OCI-LY1 (cell line): ENCODE measurements around the gene FAM181B.

ENCODE experiments used
- H2AFZ ChIP-seq: fragments of 200-600 bp; sonication (generic), shearing (Covaris generic); 2 replicates; pipeline ENCODE4 v1.6.0; 2014; ENCODE audit warnings: antibody characterized with exemption, mild to moderate bottlenecking, low read length
- H3F3A ChIP-seq: fragments of 200-600 bp; sonication (generic), shearing (Covaris generic); 2 replicates; pipeline ENCODE4 v1.6.0; 2014; ENCODE audit warnings: mild to moderate bottlenecking, antibody characterized with exemption, low read length, moderate library complexity; ENCODE audit not compliant: insufficient read depth
- H3K27ac ChIP-seq: fragments of 200-600 bp; sonication (generic); 2 replicates; pipeline ENCODE4 v1.5.1; 2014; ENCODE audit warnings: low read length, mixed run types, mild to moderate bottlenecking, low read depth; ENCODE audit not compliant: poor library complexity, severe bottlenecking
- H3K27me3 ChIP-seq: fragments of 200-600 bp; sonication (generic); 2 replicates; pipeline ENCODE4 v1.6.0; 2014; ENCODE audit warnings: antibody characterized with exemption, mild to moderate bottlenecking, low read length, moderate library complexity; ENCODE audit not compliant: insufficient read depth
- H3K36me3 ChIP-seq: fragments of 200-600 bp; sonication (generic); 2 replicates; pipeline ENCODE4 v1.6.1; 2014; ENCODE audit warnings: mild to moderate bottlenecking, antibody characterized with exemption, low read length, moderate library complexity, mixed read lengths; ENCODE audit not compliant: insufficient read depth
- H3K4me1 ChIP-seq: fragments of 200-600 bp; sonication (generic); 2 replicates; pipeline ENCODE4 v1.5.1; 2014; ENCODE audit warnings: mild to moderate bottlenecking, low read length, moderate library complexity; ENCODE audit not compliant: insufficient read depth, severe bottlenecking
- H3K4me2 ChIP-seq: fragments of 200-600 bp; sonication (generic), shearing (Covaris generic); 2 replicates; pipeline ENCODE4 v1.6.1; 2014; ENCODE audit warnings: low read length
- H3K4me3 ChIP-seq: fragments of 200-600 bp; sonication (generic); 2 replicates; pipeline ENCODE4 v1.5.1; 2014; ENCODE audit warnings: low read length, low read depth, mild to moderate bottlenecking, mixed read lengths; ENCODE audit not compliant: poor library complexity, severe bottlenecking
- H3K79me2 ChIP-seq: fragments of 200-600 bp; shearing (Covaris generic); 2 replicates; pipeline ENCODE4 v1.6.1; 2016; ENCODE audit warnings: mixed run types, low read length, mixed read lengths; ENCODE audit not compliant: insufficient read depth
- H3K9ac ChIP-seq: fragments of 200-600 bp; sonication (generic), shearing (Covaris generic); 2 replicates; pipeline ENCODE4 v1.6.1; 2014; ENCODE audit warnings: mild to moderate bottlenecking, low read length, mixed read lengths
- H3K9me2 ChIP-seq: fragments of 200-600 bp; sonication (generic), shearing (Covaris generic); 2 replicates; pipeline ENCODE4 v1.6.1; 2014; ENCODE audit warnings: low read depth, mild to moderate bottlenecking, low read length, mixed read lengths
- H3K9me3 ChIP-seq: fragments of 200-600 bp; shearing (Covaris generic); 2 replicates; pipeline ENCODE4 v1.6.1; 2014; ENCODE audit warnings: low read length, mixed read lengths
- H4K20me1 ChIP-seq: fragments of 200-600 bp; sonication (generic), shearing (Covaris generic); 2 replicates; pipeline ENCODE4 v1.6.0; 2016; ENCODE audit warnings: mild to moderate bottlenecking, low read length; ENCODE audit not compliant: insufficient read depth
- EZH2 ChIP-seq: fragments of 200-600 bp; sonication (generic), shearing (Covaris generic); IDR thresholded peaks from 2 replicates; pipeline ENCODE4 v1.8.0; 2017; ENCODE audit warnings: borderline replicate concordance, mixed run types, mild to moderate bottlenecking, antibody characterized with exemption, low read length, moderate library complexity, mixed read lengths
- TF ChIP-seq, protein P1 (sequence below): fragments of 200-600 bp; sonication (generic), shearing (Covaris generic); IDR thresholded peaks from 2 replicates; pipeline ENCODE4 v1.5.1; 2017; ENCODE audit warnings: mild to moderate bottlenecking, antibody characterized with exemption, low read length, moderate library complexity, mixed read lengths

FAM181B gene

DNA sequence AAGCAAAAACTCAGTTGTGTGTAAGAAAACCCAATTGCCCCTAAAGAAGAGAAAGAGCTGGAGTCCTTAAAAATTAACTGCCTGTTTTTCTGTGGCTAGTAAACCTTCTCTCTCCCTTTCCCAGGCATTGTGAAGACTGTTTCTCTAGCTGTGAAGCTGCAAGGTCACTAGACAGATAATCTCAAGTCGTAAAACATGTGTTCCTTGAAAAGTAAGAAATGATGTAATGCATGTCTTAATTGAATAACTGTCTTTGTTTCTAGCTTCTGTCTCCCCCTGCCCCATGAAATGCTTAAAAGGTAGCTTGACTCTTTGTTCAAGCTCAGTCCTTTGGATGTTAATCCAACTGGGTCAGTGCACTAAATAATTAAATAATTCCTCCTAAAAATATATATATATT lies 29.5 kb upstream of the FAM181B start:
- no peaks in the 10 kb centered on the region for H3K27me3 ChIP-seq
- TF ChIP-seq EZH2 = no peak
- TF ChIP-seq, protein P1, sequence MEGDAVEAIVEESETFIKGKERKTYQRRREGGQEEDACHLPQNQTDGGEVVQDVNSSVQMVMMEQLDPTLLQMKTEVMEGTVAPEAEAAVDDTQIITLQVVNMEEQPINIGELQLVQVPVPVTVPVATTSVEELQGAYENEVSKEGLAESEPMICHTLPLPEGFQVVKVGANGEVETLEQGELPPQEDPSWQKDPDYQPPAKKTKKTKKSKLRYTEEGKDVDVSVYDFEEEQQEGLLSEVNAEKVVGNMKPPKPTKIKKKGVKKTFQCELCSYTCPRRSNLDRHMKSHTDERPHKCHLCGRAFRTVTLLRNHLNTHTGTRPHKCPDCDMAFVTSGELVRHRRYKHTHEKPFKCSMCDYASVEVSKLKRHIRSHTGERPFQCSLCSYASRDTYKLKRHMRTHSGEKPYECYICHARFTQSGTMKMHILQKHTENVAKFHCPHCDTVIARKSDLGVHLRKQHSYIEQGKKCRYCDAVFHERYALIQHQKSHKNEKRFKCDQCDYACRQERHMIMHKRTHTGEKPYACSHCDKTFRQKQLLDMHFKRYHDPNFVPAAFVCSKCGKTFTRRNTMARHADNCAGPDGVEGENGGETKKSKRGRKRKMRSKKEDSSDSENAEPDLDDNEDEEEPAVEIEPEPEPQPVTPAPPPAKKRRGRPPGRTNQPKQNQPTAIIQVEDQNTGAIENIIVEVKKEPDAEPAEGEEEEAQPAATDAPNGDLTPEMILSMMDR = no peak
- H3K9ac ChIP-seq = no peak overlapping the region
- H3K79me2 ChIP-seq = no peaks in the 10 kb centered on the region
- H3K9me3 ChIP-seq = no peaks in the 10 kb centered on the region
- H3K27ac ChIP-seq = no peak overlapping the region
- H3K4me1 ChIP-seq = peaks cover 3% of the 10 kb centered on the region
- H3K36me3 ChIP-seq = no peaks in the 10 kb centered on the region
- H3K4me2 ChIP-seq = no peak overlapping the region
- no peaks in the 10 kb centered on the region for H4K20me1 ChIP-seq
- no peaks in the 10 kb centered on the region for H3K9me2 ChIP-seq
- H3K4me3 ChIP-seq = no peak overlapping the region
- H3F3A ChIP-seq = no peaks in the 10 kb centered on the region
- no peak overlapping the region for H2AFZ ChIP-seq

DNA sequence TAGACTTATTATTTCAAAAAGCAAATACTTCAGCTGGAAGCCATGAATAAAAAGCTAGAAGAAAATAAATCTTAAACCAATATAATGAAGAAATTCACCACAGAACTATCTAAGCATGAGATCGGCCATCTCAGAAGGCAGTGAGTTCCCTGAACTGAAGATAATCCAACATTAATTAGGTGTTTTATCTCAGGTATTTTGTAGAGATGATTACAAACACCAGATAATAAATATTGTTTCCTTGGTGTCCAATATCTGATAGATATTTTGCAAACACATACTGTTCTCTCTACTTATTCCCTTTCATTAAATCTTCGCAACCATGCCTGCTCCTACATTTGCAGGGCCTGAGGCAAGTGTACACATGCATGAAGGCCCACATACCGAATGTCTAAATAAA lies 26.0 kb upstream of the FAM181B start:
- Histone ChIP-seq H3K9ac (no peak overlapping the region), H4K20me1 (no peaks in the 10 kb centered on the region), H3K36me3 (no peaks in the 10 kb centered on the region), H3K4me3 (no peak overlapping the region), H3K27me3 (no peaks in the 10 kb centered on the region), H3K79me2 (no peaks in the 10 kb centered on the region), H2AFZ (no peak overlapping the region), H3F3A (no peaks in the 10 kb centered on the region), H3K9me2 (no peaks in the 10 kb centered on the region), H3K4me2 (no peak overlapping the region), H3K9me3 (no peaks in the 10 kb centered on the region), H3K27ac (no peak overlapping the region), H3K4me1 (no peaks in the 10 kb centered on the region)
- TF ChIP-seq, protein P1 = no peak
- no peak for TF ChIP-seq EZH2

DNA sequence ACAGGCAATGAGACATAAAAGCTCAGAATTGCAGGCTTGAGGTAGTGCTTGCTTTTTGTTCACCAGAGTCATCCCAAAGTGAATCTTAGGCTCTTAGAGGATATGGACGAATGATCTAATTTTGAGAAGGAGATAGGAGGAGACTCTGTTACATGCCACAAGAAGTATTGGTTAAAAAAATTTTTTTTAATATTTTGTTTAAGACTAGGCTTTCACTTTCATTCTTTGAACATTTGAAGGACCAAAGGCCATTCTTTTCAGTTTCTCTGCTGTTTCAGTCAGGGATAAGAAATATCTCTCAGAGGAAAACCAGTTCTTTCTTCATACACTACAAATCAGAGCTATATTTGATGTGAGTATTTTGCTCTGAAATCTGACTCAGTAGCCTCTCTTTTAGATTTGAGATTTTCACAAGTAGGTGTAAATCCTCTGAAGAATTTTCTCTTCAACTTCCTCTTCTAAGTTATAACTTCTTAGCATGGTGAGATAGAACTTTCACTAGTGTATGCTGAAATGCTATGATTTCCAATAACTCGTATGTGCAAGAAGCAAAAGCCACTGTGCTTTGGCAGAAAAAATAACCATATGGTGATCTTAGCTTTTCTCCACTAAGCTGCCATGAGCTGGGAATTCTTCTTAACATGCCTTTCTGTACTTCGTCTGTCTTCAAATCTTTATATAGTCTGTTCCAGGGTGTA lies 24.1 kb upstream of the FAM181B start:
- no peak for TF ChIP-seq EZH2
- TF ChIP-seq, protein P1 = no peak
- no peaks in the 10 kb centered on the region for H3F3A ChIP-seq
- no peaks in the 10 kb centered on the region for H4K20me1 ChIP-seq
- H3K9me3 ChIP-seq = no peaks in the 10 kb centered on the region
- no peaks in the 10 kb centered on the region for H3K4me1 ChIP-seq
- H3K4me3 ChIP-seq = no peak overlapping the region
- no peaks in the 10 kb centered on the region for H3K27me3 ChIP-seq
- H2AFZ ChIP-seq = no peak overlapping the region
- H3K36me3 ChIP-seq = no peaks in the 10 kb centered on the region
- H3K9ac ChIP-seq = no peak overlapping the region
- no peaks in the 10 kb centered on the region for H3K9me2 ChIP-seq
- no peak overlapping the region for H3K27ac ChIP-seq
- H3K79me2 ChIP-seq = no peaks in the 10 kb centered on the region
- H3K4me2 ChIP-seq = no peak overlapping the region
